BJ (cell line): ENCODE results near the gene LCN6. TPM values are rescaled to one million over a fixed set of nuclear protein-coding genes. Genes with fewer than 3 reads are reported as not detected.

Experiments
- CTCF ChIA-PET: fragments of 350-600 bp; formaldehyde crosslinking; extraction: SDS; loops from one replicate; lab custom pipeline; 2021; ENCODE audit warnings: antibody characterized with exemption, inconsistent platforms; lab: Yijun Ruan, JAX
- POLR2A ChIA-PET: fragments of 300-600 bp; sonication (Branson Sonifier 250); formaldehyde crosslinking; extraction: SDS; loops from one replicate; lab custom pipeline; 2021; ENCODE audit warnings: antibody characterized with exemption; lab: Charles Lee
- DNase-seq: peaks from one replicate; pipeline ENCODE4 v3.0.0-alpha.2; 2011; ENCODE audit warnings: low read depth
- H3K27me3 ChIP-seq: 2 replicates; pipeline ENCODE4 v1.6.0; 2011; ENCODE audit warnings: low read length; ENCODE audit not compliant: control insufficient read depth, insufficient read depth
- H3K36me3 ChIP-seq: 2 replicates; pipeline ENCODE4 v1.5.1; 2011; ENCODE audit warnings: low read length; ENCODE audit not compliant: control insufficient read depth, insufficient read depth
- H3K4me3 ChIP-seq: 2 replicates; pipeline ENCODE4 v1.5.1; 2011; ENCODE audit warnings: low read depth, mild to moderate bottlenecking, control low read depth, low read length
- polyA plus RNA-seq: library from polyadenylated mRNA; depleted of rRNA; stranded (reverse); fragments of >200 nt; gene quantifications from 2 replicates; pipeline ENCODE4 v1.2.3, GENCODE V29; 2011
- TF ChIP-seq, protein P1 (sequence below): IDR thresholded peaks from 2 replicates; pipeline ENCODE4 v1.5.1; 2011; ENCODE audit warnings: low read depth, mild to moderate bottlenecking, control low read depth, inconsistent platforms, low read length, moderate library complexity; ENCODE audit not compliant: insufficient read depth

Gene LCN6
- polyA plus RNA-seq, 1 experiment, result not detected

DNA sequence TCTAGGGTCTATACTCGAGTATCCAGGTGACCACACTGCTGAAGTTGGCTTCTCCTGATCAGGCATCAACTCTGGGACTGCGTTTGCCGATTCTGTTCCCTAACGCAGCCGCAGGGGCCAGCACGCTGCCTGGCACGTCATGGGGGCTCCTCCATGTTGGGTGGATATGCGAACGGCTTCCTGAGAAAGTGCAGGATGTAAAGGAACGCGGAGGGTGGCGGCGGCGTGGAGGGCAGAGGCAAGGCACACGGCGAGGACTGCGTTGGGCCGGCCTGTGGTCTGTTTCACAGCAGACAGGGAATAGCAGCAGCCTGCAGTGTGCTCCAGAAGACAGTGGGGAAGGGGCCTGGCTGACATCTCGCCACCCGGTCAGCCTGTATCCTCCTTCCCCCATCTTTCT, 9.4 kb downstream of the LCN6 start:
- CTCF ChIA-PET, result no interaction called here
- TF ChIP-seq, protein P1, sequence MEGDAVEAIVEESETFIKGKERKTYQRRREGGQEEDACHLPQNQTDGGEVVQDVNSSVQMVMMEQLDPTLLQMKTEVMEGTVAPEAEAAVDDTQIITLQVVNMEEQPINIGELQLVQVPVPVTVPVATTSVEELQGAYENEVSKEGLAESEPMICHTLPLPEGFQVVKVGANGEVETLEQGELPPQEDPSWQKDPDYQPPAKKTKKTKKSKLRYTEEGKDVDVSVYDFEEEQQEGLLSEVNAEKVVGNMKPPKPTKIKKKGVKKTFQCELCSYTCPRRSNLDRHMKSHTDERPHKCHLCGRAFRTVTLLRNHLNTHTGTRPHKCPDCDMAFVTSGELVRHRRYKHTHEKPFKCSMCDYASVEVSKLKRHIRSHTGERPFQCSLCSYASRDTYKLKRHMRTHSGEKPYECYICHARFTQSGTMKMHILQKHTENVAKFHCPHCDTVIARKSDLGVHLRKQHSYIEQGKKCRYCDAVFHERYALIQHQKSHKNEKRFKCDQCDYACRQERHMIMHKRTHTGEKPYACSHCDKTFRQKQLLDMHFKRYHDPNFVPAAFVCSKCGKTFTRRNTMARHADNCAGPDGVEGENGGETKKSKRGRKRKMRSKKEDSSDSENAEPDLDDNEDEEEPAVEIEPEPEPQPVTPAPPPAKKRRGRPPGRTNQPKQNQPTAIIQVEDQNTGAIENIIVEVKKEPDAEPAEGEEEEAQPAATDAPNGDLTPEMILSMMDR, result no peak
- POLR2A ChIA-PET, result no interaction called here
- Histone ChIP-seq H3K27me3 (peaks cover 11% of the 10 kb centered on the region), H3K36me3 (no peaks in the 10 kb centered on the region), H3K4me3 (no peak overlapping the region)
- DNase-seq, result no peak

DNA sequence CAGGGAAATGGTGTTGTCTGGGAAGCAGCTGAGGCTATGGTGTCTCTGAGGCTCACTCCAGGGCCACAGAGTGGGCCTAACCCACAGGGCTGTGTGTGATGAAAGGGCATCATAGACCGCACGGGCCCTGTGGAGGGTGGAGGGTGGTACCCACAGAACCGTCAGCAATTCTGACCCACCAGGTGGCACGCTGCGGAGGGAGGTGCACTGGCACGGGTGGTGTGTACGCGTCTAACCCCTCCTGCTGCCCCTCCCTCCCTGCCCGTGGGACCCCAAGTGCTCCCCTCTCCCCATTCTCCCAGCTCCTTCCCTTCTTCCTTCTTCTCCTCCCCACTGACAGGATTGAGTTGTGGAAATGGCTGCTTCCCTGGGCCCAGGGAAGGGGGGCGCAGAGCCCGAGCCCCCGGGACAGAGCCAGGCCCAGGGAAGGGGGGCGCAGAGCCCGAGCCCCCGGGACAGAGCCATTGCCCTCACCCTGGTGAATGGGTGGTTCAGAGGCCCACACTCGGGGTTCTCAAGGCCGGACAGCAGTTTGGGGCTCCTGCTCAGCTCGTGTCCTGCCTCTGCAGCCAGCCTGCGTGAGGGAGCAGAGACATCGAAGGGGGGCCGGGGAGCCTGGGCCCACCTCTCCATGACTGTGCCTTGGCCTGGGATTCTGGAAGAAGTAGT, 12.4 kb downstream of the LCN6 start:
- TF ChIP-seq, protein P1, result no peak
- H3K27me3 ChIP-seq, result peaks cover 5% of the 10 kb centered on the region
- no peak for DNase-seq
- H3K36me3 ChIP-seq, result no peaks in the 10 kb centered on the region
- POLR2A ChIA-PET, result no interaction called here
- CTCF ChIA-PET, result no interaction called here
- H3K4me3 ChIP-seq, result no peak overlapping the region

DNA sequence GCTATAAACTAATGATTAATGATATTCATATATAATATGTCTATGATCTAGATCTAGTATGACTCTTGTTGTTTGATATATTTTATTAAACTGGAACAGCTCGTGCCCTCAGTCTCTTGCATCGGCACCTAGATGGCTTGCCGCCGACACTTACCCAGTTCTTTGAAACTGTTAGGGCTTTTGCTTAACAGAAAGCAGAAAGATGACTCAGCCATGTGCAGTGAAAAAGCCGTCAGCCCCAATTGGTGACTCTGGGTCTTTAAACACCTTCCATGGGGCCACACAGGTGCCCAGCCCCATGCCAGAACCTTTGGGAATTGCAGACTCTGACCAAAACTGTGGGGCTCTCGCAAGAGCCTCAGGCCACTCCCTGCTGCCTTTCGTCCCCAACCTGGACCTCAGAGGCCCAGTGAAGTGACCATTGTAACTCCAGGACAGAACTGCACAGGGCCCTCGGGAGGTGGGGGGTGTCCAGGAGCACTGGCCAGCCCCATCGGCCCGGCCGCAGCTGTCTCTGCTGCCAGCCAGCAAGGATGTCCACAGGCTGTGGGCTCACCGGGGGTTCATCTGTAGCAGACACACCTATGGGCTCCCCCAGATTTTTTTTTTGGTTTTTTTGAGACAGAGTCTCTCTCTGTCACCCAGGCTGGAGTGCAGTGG, 13.4 kb downstream of the LCN6 start:
- TF ChIP-seq, protein P1, result no peak
- no peak for DNase-seq
- H3K4me3 ChIP-seq, result no peak overlapping the region
- H3K27me3 ChIP-seq, result peaks cover 5% of the 10 kb centered on the region
- CTCF ChIA-PET, result no interaction called here
- POLR2A ChIA-PET, result no interaction called here
- H3K36me3 ChIP-seq, result no peaks in the 10 kb centered on the region

DNA sequence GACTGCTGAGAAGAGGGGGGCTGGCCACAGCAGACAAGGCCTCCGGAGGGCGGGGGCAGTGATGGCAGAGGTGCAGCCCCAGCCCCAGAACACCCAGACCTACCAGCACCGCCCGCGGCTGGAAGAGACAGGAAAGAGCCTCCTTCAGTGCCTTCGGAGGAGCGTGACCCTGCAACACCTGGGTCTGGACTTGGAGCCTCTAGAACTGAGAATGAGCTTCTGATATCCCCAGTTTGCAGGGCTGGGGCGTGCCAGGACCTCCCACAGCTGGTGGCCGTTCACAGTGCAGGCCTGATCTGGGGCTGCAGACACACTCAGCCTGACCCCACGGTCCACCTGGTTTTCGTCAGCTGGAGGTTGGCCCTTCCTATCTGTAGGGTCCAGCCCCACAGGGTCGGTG, 14.7 kb downstream of the LCN6 start:
- TF ChIP-seq, protein P1, result no peak
- no peak for DNase-seq
- H3K36me3 ChIP-seq, result no peaks in the 10 kb centered on the region
- ChIA-PET CTCF (interaction anchor here (0.9 kb wide), 1 partner anchor 27 kb away, joined by 3 read pairs; no protein-coding TSS in a partner anchor), POLR2A (no interaction called here)
- peaks cover 2% of the 10 kb centered on the region; the same call in 1 of the 2 replicates for H3K27me3 ChIP-seq
- H3K4me3 ChIP-seq, result no peak overlapping the region

- CTCF ChIA-PET, result no interaction called here
- TF ChIP-seq, protein P1, result no peak
- no peak for DNase-seq
- Histone ChIP-seq H3K36me3 (no peaks in the 10 kb centered on the region), H3K4me3 (no peak overlapping the region), H3K27me3 (no peaks in the 10 kb centered on the region)
- POLR2A ChIA-PET, result no interaction called here
Measured at GRCh38 chr9:136732444-136733178, 15.7 kb downstream of the LCN6 start.
